ENCODE measurements around the gene EFNA4. TPM values are rescaled to one million over a fixed set of nuclear protein-coding genes. Genes with fewer than 3 reads are reported as not detected.

EFNA4 gene
- total RNA-seq, 1 experiment from 2014 or later = 11.8 TPM

- no peak overlapping the region for H2BK20ac ChIP-seq (ENCODE audit: low read depth, low read length, poor library complexity, severe bottlenecking)
- H3K36me3 Mint-ChIP-seq (ENCODE audit: insufficient read depth in 1 of 3, low read depth in 3 of 3) = no peaks in the 10 kb centered on the region
These were observed 33.2 kb upstream of the EFNA4 start for GRCh38 chr1:155030243-155030795.

More at GRCh38 chr1:155030243-155030795, 33.2 kb upstream of the EFNA4 start:
- Histone ChIP-seq H4K5ac (ENCODE audit: insufficient read length, low read depth, low read length) (no peak overlapping the region), H3K79me2 (ENCODE audit: insufficient read depth, low read length) (no peaks in the 10 kb centered on the region), H3K9me3 (ENCODE audit: control insufficient read depth, low read depth, low read length) (no peaks in the 10 kb centered on the region), H3K9ac (ENCODE audit: extremely low read depth, insufficient read length, low read length) (no peak overlapping the region), H2BK5ac (ENCODE audit: insufficient read length, low read length) (no peak overlapping the region), H4K8ac (replicated peaks; ENCODE audit: insufficient read length, low read depth, low read length) (no peak overlapping the region), H2BK15ac (ENCODE audit: low read depth, low read length) (no peak overlapping the region), H3K79me1 (ENCODE audit: insufficient read depth, low read depth, low read length, poor library complexity, severe bottlenecking) (no peaks in the 10 kb centered on the region), H2AFZ (ENCODE audit: low read length) (no peak overlapping the region), H2AK5ac (ENCODE audit: insufficient read length, low read length) (no peak overlapping the region), H3K14ac (ENCODE audit: insufficient read depth, low read length) (no peak overlapping the region), H3K18ac (ENCODE audit: insufficient read length, low read depth, low read length) (no peak overlapping the region), H3K23me2 (ENCODE audit: insufficient read length, low read depth, low read length, poor library complexity, severe bottlenecking) (no peaks in the 10 kb centered on the region), H4K20me1 (ENCODE audit: control insufficient read depth, insufficient read depth, insufficient read length) (no peaks in the 10 kb centered on the region), H3K27me3 (ENCODE audit: insufficient read depth, low read length) (no peaks in the 10 kb centered on the region), H3K27ac (ENCODE audit: insufficient read length, low read depth, low read length) (no peak overlapping the region), H4K91ac (ENCODE audit: insufficient read length, low read depth, low read length) (no peak overlapping the region), H3K23ac (ENCODE audit: insufficient read length, low read depth, low read length) (no peak overlapping the region), H3K56ac (ENCODE audit: insufficient read length, low read depth, low read length) (no peak overlapping the region), H2BK120ac (ENCODE audit: low read depth, low read length, poor library complexity, severe bottlenecking) (no peak overlapping the region), H3K4ac (ENCODE audit: low read depth, low read length) (no peak overlapping the region), H3K4me2 (ENCODE audit: insufficient read depth, insufficient read length, low read length) (no peak overlapping the region), H2BK12ac (ENCODE audit: insufficient read length, low read depth, low read length) (no peak overlapping the region), H3K4me1 (ENCODE audit: insufficient read depth, low read length) (no peaks in the 10 kb centered on the region), H3T11ph (ENCODE audit: low read length) (no peak overlapping the region)
- Mint-ChIP-seq H3K4me1 (peaks cover 0 to 14% of the 10 kb centered on the region in 2 experiments; a peak in 2 of 4 replicates), H3K4me3 (no peak overlapping the region), H3K27ac (no peak overlapping the region), H3K27me3 (ENCODE audit: low read depth) (peaks cover 22% of the 10 kb centered on the region), H3K9me3 (no peaks in the 10 kb centered on the region)
- no peak for TF ChIP-seq CTCF (conservative IDR thresholded peaks at IDR 0.05)
- WGBS (ENCODE audit: extremely low coverage, insufficient read length, low lambda C conversion rate) = no CpG with 5 or more reads among the region's 15 CpGs
- no peak for DNase-seq

Data from H9 (cell line).